ENCODE measurements around the gene C1QB. TPM values are rescaled to one million over a fixed set of nuclear protein-coding genes. Genes with fewer than 3 reads are reported as not detected.

Gene C1QB
- polyA plus RNA-seq, 1 of the 3 experiments (the other 2 are of a cell fraction), result not detected

DNA sequence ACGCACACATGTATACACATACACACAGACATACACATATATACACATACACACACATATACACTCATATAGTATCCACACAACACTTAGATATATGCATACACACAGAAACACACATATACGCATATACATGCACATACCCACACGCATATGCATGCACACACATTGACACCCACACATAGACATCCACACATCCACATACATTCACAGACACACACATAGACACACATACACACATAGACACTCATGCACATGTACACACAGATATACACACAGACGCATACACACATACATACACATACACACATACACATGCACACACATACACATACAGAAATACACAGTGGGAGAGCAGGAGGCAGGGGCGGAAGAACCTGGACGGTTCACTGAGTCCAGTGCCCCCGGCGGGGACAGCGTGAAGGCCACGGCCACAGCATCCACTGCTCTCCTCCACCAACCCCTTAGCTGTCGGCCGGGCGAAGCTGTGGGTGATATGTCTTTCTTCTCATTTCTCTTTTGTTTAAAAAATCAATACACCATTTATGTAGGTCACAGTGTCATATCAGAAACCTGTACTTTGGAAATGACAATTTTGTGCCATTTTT is 2.8 kb upstream of the C1QB start:
- CTCF ChIA-PET, result interaction anchor here (1.9 to 2.1 kb wide), 2 partner anchors 8 to 234 kb away, joined by 9 to 22 read pairs; partner anchors contain the start of gene C1QC

GRCh38 chr1:22651941-22652856 is 837 bp upstream of the C1QB start:
- Histone ChIP-seq H3K4me3 (ENCODE audit: low read depth in 2 of 2, low read length in 1 of 2) (no peak overlapping the region), H3K36me3 (replicated peaks in 1 of 2; ENCODE audit: control insufficient read depth in 1 of 2, insufficient read depth in 2 of 2, low read length in 1 of 2) (no peaks in the 10 kb centered on the region), H4K20me1 (ENCODE audit: insufficient read depth) (no peaks in the 10 kb centered on the region), H3K4me2 (no peak overlapping the region), H3F3A (replicated peaks; ENCODE audit: insufficient read depth) (no peaks in the 10 kb centered on the region), H3K27ac (ENCODE audit: low read depth in 2 of 2, low read length in 1 of 2) (no peak overlapping the region), H3K9me2 (no peaks in the 10 kb centered on the region), H3K79me2 (ENCODE audit: insufficient read depth) (no peaks in the 10 kb centered on the region), H3K9me3 (no peaks in the 10 kb centered on the region), H3K9ac (no peak overlapping the region), H3K4me1 (ENCODE audit: control insufficient read depth in 1 of 2, insufficient read depth in 2 of 2, low read depth in 1 of 2, low read length in 1 of 2) (peaks cover 0 to 10% of the 10 kb centered on the region in 2 experiments; a peak in 1 of 4 replicates), H2AFZ (ENCODE audit: low read depth) (no peak overlapping the region), H3K27me3 (ENCODE audit: insufficient read depth) (peaks cover 21% of the 10 kb centered on the region)
- no peak for DNase-seq
- ChIA-PET POLR2A (no interaction called here), CTCF (interaction anchor here (0.9 to 4.1 kb wide), 6 partner anchors 10 to 278 kb away, joined by 3 to 22 read pairs (median 4); partner anchors contain the start of gene C1QC)
- WGBS (ENCODE audit: low lambda C conversion rate), result 46% methylated on average over 13 of the region's 15 CpGs
- TF ChIP-seq TEAD4 (IDR thresholded peaks at IDR 0.05; ENCODE audit: borderline replicate concordance, insufficient read depth) (no peak), USF1 (IDR thresholded peaks at IDR 0.05; ENCODE audit: borderline replicate concordance, low read depth) (no peak), NFIC (IDR thresholded peaks at IDR 0.05; ENCODE audit: borderline replicate concordance) (no peak), GABPA (IDR thresholded peaks at IDR 0.05; ENCODE audit: low read depth) (no peak), SMC3 (IDR thresholded peaks at IDR 0.05; ENCODE audit: low read depth, low read length) (no peak), EP300 (IDR thresholded peaks at IDR 0.05; ENCODE audit: borderline replicate concordance in 1 of 2, low read depth in 1 of 2, low read length in 1 of 2) (no peak), SIN3A (IDR thresholded peaks at IDR 0.05; ENCODE audit: borderline replicate concordance, low read depth, low read length) (no peak)
- TF ChIP-seq, protein P1, sequence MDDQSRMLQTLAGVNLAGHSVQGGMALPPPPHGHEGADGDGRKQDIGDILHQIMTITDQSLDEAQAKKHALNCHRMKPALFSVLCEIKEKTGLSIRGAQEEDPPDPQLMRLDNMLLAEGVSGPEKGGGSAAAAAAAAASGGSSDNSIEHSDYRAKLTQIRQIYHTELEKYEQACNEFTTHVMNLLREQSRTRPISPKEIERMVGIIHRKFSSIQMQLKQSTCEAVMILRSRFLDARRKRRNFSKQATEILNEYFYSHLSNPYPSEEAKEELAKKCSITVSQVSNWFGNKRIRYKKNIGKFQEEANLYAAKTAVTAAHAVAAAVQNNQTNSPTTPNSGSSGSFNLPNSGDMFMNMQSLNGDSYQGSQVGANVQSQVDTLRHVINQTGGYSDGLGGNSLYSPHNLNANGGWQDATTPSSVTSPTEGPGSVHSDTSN (IDR thresholded peaks at IDR 0.05), result no peak
- TF ChIP-seq, protein P2, sequence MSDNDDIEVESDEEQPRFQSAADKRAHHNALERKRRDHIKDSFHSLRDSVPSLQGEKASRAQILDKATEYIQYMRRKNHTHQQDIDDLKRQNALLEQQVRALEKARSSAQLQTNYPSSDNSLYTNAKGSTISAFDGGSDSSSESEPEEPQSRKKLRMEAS (IDR thresholded peaks at IDR 0.05; ENCODE audit: low read depth), result no peak

More for the DNA sequence above, 2.8 kb upstream of the C1QB start:
- Histone ChIP-seq H3K9me3 (no peaks in the 10 kb centered on the region), H3K4me3 (ENCODE audit: low read depth in 2 of 2, low read length in 1 of 2) (no peak overlapping the region), H3K9me2 (no peaks in the 10 kb centered on the region), H3K79me2 (ENCODE audit: insufficient read depth) (no peaks in the 10 kb centered on the region), H4K20me1 (ENCODE audit: insufficient read depth) (no peaks in the 10 kb centered on the region), H3F3A (replicated peaks; ENCODE audit: insufficient read depth) (no peaks in the 10 kb centered on the region), H3K27ac (ENCODE audit: low read depth in 2 of 2, low read length in 1 of 2) (no peak overlapping the region), H3K36me3 (replicated peaks in 1 of 2; ENCODE audit: control insufficient read depth in 1 of 2, insufficient read depth in 2 of 2, low read length in 1 of 2) (no peaks in the 10 kb centered on the region), H3K4me1 (ENCODE audit: control insufficient read depth in 1 of 2, insufficient read depth in 2 of 2, low read depth in 1 of 2, low read length in 1 of 2) (peaks cover 0 to 17% of the 10 kb centered on the region in 2 experiments; a peak in 1 of 4 replicates), H3K4me2 (no peak overlapping the region), H3K9ac (no peak overlapping the region), H3K27me3 (ENCODE audit: insufficient read depth) (peaks cover 7% of the 10 kb centered on the region), H2AFZ (ENCODE audit: low read depth) (no peak overlapping the region)
- DNase-seq, result no peak
- TF ChIP-seq NRF1 (IDR thresholded peaks at IDR 0.05; ENCODE audit: low read depth, low read length) (no peak), FOXJ3 (CRISPR knock-in tag; IDR thresholded peaks at IDR 0.05) (no peak), FOXM1 (IDR thresholded peaks at IDR 0.05; ENCODE audit: low read depth) (no peak), JUND (IDR thresholded peaks at IDR 0.05) (no peak), RAD21 (IDR thresholded peaks at IDR 0.05; ENCODE audit: low read length) (no peak), RCOR1 (IDR thresholded peaks at IDR 0.05; ENCODE audit: low read length) (no peak), YY1 (IDR thresholded peaks at IDR 0.05; ENCODE audit: low read depth) (no peak), CTCF (IDR thresholded peaks at IDR 0.05) (no peak), TCF12 (IDR thresholded peaks at IDR 0.05) (no peak)
- POLR2A ChIA-PET, result no interaction called here
- 78% methylated on average over 13 of the region's 13 CpGs for whole genome bisulfite sequencing (ENCODE audit: low lambda C conversion rate)

All from SK-N-SH (cell line).